GM18508 (cell line): Measurements from ENCODE around the gene PRF1.
"Not testable (repeated sequence)": the region's sequence is repeated elsewhere in the genome, so short reads cannot be mapped to it uniquely, and the experiment has no call there.

Experiments used
- ATAC-seq: cut with Tn5 transposase; IDR thresholded peaks from one replicate; pipeline ENCODE4 v1.9.1; 2021; ENCODE audit warnings: moderate number of reproducible peaks; ENCODE audit not compliant: insufficient read depth, unreplicated experiment

Gene PRF1

DNA sequence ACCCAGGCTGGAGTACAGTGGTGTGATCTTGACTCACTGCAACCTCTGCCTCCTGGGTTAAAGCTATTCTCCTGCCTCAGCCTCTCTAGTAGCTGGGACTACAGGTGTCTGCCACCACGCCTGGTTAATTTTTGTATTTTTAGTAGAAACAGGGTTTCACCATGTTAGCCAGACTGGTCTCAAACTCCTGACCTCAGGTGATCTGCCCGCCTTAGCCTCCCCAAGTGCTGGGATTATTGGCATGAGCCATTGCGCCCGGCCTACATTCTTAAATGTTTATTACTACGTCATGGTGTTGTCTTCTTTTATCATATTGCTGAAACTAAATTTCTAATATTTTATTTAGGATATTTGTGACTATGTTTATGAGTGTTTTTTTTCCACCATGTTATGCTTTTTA, 21.4 kb downstream of the PRF1 start:
- ATAC-seq, result not testable (repeated sequence)

DNA sequence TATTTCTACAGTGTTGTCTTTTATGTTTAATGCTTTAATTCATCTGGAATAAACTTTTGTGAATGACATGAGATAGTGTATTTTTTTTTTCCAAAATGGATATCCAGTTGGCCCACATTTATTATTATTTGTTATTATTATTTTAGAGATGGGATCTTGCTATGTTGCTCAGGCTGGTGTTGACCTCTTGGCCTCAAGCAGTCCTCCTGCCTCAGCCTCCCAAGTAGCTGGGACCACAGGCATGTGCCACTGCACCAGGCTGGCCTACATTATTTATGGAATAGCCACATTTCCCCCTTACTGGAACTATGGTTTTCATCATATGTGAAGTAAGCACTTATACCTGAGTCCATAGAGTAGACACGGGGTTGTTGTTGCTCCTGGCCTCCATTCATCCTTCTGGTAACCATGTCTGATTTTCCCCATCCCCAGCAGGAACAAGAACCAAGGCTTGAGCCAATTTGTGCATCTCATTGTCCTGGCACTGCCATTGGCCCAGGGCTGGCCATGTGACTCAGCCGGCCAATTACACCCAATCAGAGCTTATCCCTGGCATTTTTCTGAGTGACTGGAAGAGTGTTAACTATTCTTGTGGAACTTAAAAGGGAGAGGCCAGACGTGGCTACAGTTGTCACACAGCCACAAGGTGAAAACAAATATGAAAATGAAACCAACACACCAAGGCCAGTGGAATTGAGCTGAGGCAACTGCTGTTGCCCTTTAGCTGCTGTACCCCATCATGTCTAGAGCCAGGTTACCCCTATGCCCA, 23.1 kb downstream of the PRF1 start:
- ATAC-seq, result no peak

DNA sequence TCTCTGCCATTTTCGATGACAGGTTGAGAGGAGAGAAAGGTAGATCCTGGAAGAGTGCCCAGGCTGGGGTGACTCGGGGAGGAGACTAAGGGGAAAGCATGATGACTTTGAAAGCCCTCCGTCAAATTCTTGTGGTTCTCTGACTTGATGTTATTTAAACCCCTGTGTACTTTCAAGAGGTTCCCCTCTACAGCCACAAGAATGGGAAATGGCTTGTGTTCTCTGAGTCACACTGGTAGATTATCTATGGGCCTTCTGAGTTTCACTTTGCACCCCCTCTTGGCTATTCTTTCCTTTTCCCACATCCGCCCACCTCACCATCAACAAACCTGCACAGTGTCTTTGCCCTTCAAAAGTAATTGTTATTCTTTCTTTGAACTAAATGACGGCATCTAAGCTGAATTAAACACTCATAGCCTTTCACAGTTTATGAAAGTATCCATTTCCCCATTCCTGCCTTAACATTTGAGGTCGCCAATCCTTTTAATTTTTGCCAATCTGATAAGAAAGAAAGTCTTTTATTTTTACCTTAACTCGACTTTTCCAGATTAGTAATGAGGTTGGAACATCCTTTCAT, 24.1 kb downstream of the PRF1 start:
- peak; percentile 47 for ATAC-seq

DNA sequence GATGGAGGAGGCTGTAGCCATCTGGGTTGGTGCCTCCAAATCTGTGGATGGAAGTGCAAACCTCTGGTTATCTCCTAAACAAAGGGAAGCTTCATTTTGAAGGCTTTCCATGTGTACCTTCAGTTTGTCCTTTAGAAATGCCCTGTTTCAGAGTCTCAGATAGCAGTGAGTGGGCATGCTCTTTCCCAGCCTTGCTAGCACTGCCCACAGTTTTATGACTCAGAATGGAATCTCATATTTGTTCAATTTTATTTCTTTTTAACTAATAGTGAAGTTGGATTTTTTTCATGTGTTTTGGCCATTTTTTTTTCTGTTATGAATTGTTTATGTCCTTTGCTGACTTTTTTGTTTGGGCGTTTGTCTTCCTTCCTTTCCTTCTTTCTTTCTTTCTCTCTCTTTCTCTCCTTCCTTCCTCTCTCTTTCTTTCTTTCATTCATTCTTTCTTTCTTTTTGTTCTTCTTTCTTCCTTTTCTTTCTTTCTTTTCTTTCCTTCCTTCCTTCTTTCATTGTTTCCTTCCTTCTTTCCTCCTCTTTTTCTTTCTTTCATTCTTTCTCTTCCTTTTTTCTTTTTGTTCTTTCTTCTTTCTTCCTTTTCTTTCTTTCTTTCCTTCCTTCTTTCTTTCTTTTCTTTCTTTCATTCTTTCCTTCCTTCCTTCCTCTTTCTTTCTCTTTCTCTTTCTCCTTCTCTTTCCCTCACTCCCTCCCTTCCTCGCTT, 25.6 kb downstream of the PRF1 start:
- ATAC-seq, result no peak

DNA sequence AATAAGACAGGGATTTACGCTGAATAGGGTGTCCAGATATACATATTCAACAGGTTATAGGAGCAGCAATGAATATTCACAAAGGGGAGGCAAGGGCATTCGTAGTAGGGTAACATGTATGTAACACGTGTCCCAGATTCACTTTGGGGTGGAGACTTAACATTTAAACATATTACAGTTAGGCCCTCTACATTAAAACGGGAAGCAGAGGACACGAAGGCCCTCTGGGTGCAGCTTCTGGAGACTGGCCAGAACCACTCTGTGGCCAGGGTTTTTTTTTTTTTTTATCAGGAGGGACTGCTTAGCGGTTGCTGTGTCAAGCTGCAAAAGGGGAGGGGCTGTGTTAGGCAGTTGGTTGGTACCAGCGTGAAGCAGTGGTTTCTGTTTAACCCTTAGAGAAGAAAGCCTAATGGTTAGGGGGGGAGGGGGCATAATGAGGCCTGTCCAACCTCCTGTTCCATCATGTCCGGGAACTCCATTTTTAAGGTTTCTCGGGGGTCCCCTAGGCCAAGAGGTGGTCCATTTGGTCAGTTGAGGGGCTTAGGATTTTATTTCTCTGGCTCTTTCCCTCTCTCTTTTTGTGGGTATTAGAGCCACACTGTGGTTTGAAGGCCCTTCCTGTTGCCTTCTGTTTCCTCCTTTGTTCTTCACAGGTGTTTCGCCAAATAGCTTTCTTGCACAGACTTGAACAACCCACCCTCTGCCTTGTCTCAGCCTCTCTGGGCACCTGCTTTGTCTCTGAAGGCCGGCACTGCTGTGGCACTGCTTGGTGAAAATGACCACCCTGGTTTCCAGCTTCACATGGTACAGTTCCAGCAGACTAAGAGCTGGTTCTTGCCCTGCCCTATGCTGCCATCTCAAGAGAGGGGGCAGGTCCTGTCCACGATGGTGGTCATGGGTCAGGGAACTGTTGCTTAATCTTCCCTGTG, 26.4 kb downstream of the PRF1 start:
- ATAC-seq, result no peak

DNA sequence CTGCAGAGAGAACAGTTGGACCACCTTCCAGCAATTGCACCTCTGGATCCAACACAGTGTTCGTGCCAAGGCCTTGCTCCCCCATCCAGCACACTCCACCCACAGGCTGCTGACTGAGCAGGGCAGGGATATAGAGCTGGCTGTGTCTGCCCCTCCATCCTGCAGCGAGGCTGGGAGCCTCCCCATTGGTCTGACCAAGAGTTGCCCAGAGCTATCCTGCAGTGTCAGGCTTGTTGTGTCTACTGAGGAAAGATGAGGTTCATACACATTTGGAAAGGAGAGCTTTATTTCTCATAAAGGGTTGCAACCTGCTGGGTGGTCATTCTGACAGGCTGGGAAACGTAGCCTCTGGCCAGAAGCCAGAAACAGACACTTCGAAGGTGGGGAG, 27.1 kb downstream of the PRF1 start:
- no peak for ATAC-seq

DNA sequence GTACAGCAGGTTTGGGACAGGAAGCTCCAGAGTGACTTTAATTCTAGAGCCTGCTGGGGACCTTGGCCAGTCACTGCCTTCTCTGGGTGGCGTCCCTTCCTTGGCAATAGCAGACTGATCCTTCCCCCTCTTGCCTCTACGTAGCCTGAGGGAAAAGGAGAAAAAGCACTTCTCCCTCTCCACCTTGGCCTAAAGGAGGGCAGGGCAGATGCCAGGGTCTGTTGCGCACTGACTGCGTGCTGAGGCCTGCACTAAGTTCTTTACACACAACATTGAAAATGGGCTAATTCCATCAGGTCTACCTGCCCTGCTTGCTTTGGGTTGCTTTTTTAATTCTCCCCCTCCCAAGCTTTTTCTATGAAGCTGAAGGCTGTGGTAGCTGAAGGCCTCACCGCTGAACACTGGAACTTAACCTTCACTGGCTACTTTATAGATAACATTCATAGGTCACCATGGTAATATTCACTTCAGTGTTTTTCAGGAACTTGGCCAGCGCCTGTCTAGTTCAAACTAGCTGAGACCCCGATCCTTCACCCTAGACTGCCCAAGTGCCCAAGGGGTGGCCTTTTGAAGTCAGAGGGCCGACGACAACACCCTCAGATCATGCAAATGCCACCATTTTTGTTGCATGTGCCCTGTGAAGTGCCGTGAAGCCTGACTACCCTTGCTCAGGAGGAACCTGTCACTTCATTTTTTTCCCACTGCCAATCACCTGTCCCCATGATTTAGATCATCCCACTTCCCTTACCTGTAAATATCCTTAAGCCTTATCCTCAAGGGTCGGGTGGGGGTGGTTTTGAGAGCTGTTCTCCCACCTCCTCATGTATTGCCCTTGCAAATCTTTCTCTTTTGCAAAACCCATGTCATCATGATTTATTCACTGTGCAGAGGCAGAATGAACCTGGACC, 28.7 kb downstream of the PRF1 start:
- no peak for ATAC-seq

DNA sequence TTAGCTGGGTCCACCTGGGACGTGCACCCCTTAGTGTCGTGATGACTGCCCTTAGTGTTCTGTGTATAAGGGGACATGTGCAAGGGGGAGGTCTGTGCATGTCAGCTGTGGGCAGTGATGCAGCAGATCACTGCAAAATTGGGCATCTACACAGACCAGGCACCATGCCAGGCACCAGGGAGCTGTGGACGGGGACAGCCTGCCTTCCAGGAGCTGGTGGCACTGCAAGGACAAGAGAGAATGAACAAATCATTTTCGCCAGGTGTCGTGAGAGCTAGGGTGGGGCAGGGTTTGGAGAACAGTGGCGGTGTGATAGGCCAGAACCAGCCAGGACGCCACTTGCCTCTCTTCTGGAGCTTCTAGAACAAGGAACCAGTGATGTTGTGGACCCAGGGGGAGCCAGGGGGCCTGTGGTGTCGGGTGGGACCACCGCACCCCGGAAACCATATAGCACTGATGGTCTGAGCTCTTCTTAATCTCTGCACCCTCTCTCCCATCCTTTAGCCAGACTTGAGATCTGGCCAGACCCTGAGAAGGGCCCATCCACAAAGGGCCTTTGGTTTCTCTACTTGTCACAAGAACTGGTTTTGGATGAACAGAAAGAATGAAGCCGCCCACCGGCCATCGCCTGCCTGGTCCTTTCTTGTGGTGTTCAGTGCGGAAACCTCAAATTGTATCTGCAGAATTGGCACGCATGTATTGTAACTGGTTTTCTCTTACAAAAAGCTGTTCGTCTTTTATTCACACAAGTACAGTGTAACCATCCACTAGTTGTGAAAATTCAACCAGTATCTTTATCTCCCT, 30.7 kb downstream of the PRF1 start:
- ATAC-seq, result no peak

DNA sequence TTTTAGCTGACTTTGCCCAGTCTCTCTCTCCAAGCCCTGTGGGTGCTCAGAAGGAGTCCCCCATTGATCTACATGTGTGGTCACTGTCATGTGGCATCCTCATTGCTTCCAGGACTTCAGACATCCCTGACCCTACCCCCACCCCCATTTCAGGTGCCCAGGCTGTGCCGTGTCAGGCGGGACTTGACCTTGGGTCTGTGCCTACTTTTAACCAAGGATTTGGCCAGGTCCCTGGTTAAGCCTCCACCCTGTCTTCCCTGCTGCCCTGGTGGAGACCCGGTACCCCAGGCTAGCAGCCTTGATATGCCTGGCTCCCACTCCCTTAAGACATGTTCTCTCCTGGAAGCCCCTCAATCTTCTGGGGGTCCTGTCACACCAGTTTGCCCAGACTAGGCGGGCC, 31.3 kb downstream of the PRF1 start:
- ATAC-seq, result no peak

DNA sequence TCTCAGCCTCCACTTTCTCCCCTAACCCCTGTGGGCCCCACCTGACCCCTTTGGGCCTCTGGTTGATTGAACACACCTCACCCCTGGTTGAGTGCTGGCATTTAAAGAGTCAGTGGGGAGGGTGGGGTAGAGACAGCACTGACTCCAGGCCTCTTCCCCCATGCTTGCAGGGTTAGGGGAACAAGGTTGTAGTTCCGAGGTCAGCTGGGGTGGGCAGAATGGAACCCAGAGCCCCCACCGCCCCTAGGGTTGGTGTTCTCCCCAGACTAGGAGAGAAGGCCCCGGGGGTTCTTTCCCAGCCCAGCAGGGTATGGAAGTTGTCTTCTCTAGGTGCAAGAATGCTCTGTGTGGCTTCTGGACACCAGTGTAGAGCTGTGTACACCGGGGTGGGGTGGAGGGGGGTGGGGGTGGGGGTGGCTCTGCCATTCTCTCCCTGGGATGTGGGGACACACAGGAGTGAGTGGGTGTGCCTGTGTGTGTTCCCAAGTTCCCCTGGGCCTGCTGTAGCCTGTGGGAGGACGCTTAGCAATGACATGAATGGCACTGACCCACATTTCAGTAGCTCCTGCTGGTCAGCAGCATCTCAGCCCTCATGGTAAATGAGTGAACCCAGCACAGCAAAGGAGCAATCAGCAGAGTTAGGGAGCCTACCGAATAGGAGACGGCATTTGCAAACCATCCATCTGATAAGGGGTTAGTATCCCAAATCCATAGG, 33.6 kb downstream of the PRF1 start:
- no peak for ATAC-seq

DNA sequence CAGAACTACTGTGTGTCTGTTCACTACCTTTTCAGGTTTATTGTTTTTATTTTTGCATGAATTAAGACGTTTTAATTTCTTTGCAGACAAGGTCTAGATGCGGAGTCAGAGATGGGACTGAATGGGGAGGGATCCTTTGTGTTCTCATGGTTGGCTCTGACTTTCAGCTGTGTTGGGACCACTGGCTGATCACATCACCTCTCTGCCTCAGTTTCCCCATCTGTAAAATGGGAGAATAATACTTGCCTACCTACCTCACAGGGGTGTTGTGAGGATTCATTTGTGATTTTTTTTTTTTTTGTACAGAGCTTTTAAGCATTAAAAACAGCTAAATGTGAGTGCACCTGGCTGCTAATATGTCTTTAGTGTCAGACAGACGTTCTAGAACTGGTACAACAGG, 34.4 kb downstream of the PRF1 start:
- no peak for ATAC-seq

DNA sequence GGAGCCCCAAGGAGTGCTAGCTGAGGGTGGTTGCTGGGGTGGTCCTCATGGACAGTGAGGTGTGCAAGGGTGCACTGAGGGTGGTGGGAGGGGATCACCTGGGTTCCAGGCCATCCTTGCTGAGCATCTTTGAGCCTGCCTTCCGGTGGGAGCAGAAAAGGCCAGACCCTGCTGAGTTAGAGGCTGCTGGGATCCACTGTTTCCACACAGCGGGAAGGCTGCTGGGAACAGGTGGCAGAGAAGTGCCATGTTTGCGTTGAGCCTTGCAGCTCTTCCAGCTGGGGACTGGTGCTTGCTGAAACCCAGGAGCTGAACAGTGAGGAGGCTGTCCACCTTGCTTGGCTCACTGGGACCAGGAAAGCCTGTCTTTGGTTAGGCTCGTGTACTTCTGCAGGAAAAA, 34.9 kb downstream of the PRF1 start:
- no peak for ATAC-seq

DNA sequence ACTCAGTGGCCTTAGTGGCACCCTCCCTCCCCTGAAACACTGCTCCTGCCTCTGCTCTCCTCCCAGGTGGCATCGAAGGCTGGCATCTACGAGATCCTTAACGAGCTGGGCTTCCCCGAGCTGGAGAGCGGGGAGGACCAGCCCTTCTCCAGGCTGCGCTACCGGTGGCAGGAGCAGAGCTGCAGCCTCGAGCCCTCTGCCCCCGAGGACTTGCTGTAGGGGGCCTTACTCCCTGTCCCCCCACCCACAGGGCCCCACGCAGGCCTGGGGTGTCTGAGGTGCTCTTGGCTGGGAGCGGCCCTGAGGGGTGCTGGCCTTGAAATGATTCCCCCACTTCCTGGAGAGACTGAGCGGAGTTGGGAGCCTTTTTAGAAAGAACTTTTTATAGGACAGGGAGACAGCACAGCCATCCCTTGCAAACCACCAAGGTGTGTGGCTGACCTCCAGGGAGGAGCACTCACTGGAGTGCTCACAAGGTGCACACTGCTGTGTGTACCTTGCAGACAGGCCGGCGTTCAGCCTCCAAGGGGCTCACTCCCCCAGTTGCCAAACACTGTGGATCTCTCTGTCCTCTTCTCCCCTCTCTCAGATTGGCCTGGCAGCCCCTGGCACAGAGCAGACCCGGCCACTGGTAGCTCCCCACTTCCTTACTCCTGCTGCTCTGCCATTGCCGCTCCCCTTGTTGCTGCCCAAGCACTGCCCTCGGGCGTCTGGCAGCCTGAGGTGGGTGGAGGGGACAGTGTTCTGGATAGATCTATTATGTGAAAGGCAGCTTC, 35.8 kb downstream of the PRF1 start:
- no peak for ATAC-seq

DNA sequence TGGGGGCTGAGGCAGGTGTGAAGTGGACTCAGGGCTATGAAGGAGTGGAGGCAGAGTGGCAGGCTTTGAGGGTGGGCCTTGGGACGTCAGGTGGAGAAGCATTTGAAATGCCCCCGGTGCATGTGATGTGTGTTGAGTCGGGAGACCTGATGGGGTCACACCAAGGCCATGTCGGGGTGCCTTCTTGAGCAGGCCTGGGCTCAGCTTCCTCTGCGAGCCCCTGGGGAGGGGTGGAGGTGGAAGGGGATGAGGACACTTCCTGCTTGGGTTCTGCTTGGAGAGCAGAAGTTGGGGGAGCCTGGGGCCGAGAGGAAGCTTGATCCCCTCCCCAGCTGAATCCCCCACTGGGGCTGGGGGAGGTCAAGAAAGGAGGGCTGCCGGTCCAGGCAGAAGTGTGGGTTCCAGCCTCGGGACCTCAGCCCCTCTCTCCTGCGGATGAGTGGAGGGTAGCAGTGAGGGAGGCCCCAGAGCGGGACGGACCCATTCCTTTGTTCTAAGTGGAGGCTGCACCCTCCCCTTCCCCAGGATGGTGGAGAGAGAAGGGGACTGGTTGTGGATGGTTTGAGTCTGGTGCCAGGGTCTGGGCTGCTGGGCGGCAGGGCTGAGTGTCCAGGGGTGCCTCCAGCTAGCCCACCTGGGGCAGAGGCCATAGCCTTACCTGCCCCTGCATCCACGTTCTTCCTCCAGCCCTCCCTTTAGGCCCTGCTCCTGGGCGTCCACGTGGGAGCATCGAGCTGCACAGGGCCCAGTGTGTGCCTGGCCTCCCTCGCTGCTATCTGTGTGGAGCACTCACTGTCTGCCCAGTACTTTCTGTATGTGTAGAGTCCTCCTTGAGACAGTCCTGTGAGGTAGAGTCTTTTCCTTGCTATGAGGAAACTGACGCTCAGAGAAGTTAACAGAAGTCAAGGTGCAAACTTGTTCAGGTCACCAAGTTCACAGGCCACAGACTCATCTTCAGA, 36.7 kb downstream of the PRF1 start:
- ATAC-seq, result no peak

DNA sequence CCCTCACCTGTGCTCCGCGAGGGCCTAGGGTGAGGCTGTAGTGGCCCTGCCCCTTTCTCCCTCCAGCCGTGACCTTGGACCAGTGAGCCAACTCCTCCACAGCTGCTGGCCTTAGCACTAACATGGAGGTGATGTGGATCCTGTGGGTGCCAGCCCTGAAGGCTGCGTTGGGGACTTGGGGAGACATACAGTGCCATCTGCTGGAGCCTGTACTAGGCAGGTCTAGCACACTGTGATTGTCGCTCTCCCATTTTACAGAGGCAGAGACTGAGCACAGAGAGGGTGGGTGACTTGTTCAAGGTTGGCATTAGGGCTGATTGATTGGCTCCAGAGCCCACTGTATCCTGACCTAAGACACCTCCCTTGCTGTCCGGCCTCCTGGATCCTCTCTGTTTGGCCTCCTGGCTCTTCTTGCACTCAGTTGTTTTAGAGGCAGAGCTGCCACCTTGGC, 37.6 kb downstream of the PRF1 start:
- no peak for ATAC-seq

DNA sequence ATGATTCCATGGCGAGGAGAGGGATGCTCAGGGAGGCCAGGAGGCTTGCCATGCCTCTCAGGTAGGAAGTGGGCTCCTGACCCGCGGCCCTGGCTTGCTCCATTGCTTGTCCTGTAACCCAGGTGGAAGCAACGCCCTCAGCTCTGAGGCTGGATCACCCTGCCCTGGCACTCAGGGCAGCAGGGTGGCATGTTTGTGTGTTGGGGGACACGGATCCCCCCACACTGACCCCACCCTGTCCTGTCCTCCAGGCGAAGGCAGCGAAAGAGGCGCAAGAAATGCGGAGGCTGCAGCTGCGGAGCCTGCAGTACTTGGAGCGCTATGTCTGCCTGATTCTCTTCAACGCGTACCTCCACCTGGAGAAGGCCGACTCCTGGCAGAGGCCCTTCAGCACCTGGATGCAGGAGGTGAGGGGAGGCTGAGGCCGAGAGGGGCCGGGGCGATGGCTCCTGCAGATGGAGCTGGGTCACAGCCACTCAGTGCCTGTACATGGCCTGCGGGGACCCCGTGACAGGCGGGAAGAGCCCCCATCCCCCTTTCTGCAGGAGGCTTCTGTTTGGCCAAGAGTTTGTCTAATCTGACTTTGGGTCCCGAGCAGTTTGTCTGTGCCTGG, 38.3 kb downstream of the PRF1 start:
- ATAC-seq, result no peak
